H1 (cell line): ENCODE results near the gene ARHGEF7.

ENCODE experiments used
- BCL11A ChIP-seq, 2 experiments: IDR thresholded peaks; one replicate each; pipeline ENCODE4 v1.6.1; 2011; ENCODE audit warnings: low read depth in 2 of 2, low read length in 2 of 2, mild to moderate bottlenecking in 2 of 2
- CBX5 ChIP-seq: fragments of 300-800, 300-1000 bp; sonication (generic); IDR thresholded peaks from 2 replicates; pipeline ENCODE4 v1.7.1; 2016; ENCODE audit warnings: antibody characterized with exemption, low read length, low read depth
- CHD2 ChIP-seq: IDR thresholded peaks from 2 replicates; pipeline ENCODE4 v1.6.1; 2012; ENCODE audit warnings: low read length, improper control_type of control experiment
- CTCF ChIP-seq, 3 experiments: IDR thresholded peaks; 1 replicate in 2 of 3; 2 replicates in 1 of 3; pipeline versions ENCODE4 v1.5.1 to v1.6.1; 2011; ENCODE audit warnings: low read length in 3 of 3, mild to moderate bottlenecking in 3 of 3, inconsistent platforms in 2 of 3, low read depth in 1 of 3, moderate library complexity in 1 of 3; ENCODE audit not compliant: insufficient read depth in 1 of 3; ENCODE audit errors: control extremely low read depth in 1 of 3
- EZH2 ChIP-seq: fragments of 200-600 bp; sonication (generic); IDR thresholded peaks from 2 replicates; pipeline ENCODE4 v1.7.1; 2012; ENCODE audit warnings: low read depth, mild to moderate bottlenecking, moderate library complexity, low read length, inconsistent platforms; ENCODE audit not compliant: severe bottlenecking
- MAX ChIP-seq: IDR thresholded peaks from 2 replicates; pipeline ENCODE4 v1.6.1; 2012; ENCODE audit warnings: inconsistent platforms
- POLR2A ChIP-seq, 2 experiments: IDR thresholded peaks; 1 replicate in 1 of 2; 2 replicates in 1 of 2; pipeline ENCODE4 v1.6.1; 2011; ENCODE audit warnings: low read depth in 2 of 2, low read length in 2 of 2, mild to moderate bottlenecking in 2 of 2; ENCODE audit errors: control extremely low read depth in 1 of 2
- POLR2AphosphoS5 ChIP-seq: IDR thresholded peaks from 2 replicates; pipeline ENCODE4 v1.6.1; 2011; ENCODE audit warnings: low read depth, low read length
- RAD21 ChIP-seq, 2 experiments: IDR thresholded peaks in 1 of 2; conservative IDR thresholded peaks in 1 of 2; 2 replicates each; pipeline ENCODE4 v1.6.1; 2011; ENCODE audit warnings: low read depth in 2 of 2, low read length in 2 of 2, improper control_type of control experiment in 1 of 2, inconsistent platforms in 1 of 2, mild to moderate bottlenecking in 1 of 2, moderate library complexity in 1 of 2
- RNF2 ChIP-seq: fragments of 200-900, 300-1000 bp; sonication (generic); IDR thresholded peaks from 2 replicates; pipeline ENCODE4 v1.7.1; 2016; ENCODE audit warnings: borderline replicate concordance, low read depth, mild to moderate bottlenecking, antibody characterized with exemption, low read length; ENCODE audit not compliant: poor library complexity, severe bottlenecking; ENCODE audit errors: missing control alignments

- TF ChIP-seq MAX (no peak), EZH2 (no peak), RNF2 (no peak), CTCF (IDR thresholded peaks at IDR 0.05; ENCODE audit: control extremely low read depth in 1 of 3, insufficient read depth in 1 of 3, low read depth in 1 of 3, low read length in 3 of 3) (no peak), CHD2 (no peak), POLR2AphosphoS5 (no peak), POLR2A (IDR thresholded peaks at IDR 0.05; ENCODE audit: control extremely low read depth in 1 of 2, low read depth in 2 of 2, low read length in 2 of 2) (no peak), RAD21 (IDR thresholded peaks at IDR 0.05 in 1 of 2, conservative IDR thresholded peaks at IDR 0.05 in 1 of 2; ENCODE audit: low read depth in 2 of 2, low read length in 2 of 2) (no peak), BCL11A (IDR thresholded peaks at IDR 0.05; ENCODE audit: low read depth in 2 of 2, low read length in 2 of 2) (no peak), CBX5 (no peak)
Observed at GRCh38 chr13:111122056-111122455, 6.9 kb downstream of the ARHGEF7 start.
